ENCODE results near the gene CDKAL1. TPM values are rescaled to one million over a fixed set of nuclear protein-coding genes. Genes with fewer than 3 reads are reported as not detected.

The CDKAL1 gene
- total and polyA plus RNA-seq, 2 of the 8 experiments (the other 6 are each of a cell fraction or from before 2014, with no cell fraction given) = 8.4 to 24.6 TPM

DNA sequence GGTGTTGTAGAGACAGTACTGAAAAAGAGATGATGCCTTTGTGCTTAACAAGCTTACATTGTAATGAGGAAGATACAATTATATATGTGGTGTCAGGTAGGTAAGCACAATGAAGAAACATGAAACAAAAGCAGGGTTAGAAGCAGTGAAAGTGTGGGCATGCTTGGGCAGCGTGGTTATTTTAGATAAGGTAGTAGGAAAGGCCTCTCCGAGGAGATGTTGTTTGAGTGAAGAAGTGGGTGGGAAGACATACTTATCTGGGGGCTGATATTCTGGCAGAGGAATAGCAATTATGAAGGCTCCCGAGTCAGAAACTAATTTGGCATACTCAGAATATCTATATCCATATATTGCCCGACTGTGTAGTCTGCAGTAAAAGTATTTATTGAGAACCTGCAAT, 4.7 kb downstream of the CDKAL1 start:
- H2BK20ac ChIP-seq (ENCODE audit: low read length) = no peak overlapping the region
- no peak overlapping the region for H3K18ac ChIP-seq (ENCODE audit: extremely low read depth, low read length)
- CTCF ChIA-PET (ENCODE audit: partially characterized antibody) = interaction anchor here (0.8 to 2.8 kb wide), 3 partner anchors 10 to 12 kb away, joined by 3 to 11 read pairs (median 7); no protein-coding TSS in a partner anchor
- no peak overlapping the region for H2BK12ac ChIP-seq (ENCODE audit: low read depth, low read length)
- no peak overlapping the region for H3K14ac ChIP-seq (ENCODE audit: insufficient read length)
- H3K4ac ChIP-seq (replicated peaks; ENCODE audit: insufficient read length, low read depth, low read length) = no peak overlapping the region
- H4K8ac ChIP-seq (ENCODE audit: extremely low read depth, insufficient read depth, low read length) = no peak overlapping the region
- H3K23me2 ChIP-seq (ENCODE audit: low read depth, low read length) = peaks cover 4% of the 10 kb centered on the region
- no peak overlapping the region for H3K9ac ChIP-seq (replicated peaks in 1 of 4; ENCODE audit: extremely low read depth in 1 of 4, low read depth in 3 of 4, low read length in 3 of 4)
- H2BK120ac ChIP-seq (replicated peaks; ENCODE audit: low read depth, low read length) = no peak overlapping the region
- H3K79me1 ChIP-seq (ENCODE audit: low read depth, low read length) = peaks cover 7% of the 10 kb centered on the region; the same call in 1 of the 2 replicates
- FAIRE-seq (no peak), DNase-seq (ENCODE audit: low read depth in 1 of 2, low spot score in 2 of 2) (no peak)
- no peak overlapping the region for H3K4me3 ChIP-seq (ENCODE audit: extremely low read depth in 1 of 4, insufficient read depth in 2 of 4, low read depth in 3 of 4, low read length in 4 of 4)
- H3K4me2 ChIP-seq (ENCODE audit: insufficient read depth in 1 of 2, low read depth in 2 of 2, low read length in 2 of 2) = no peak overlapping the region
- no peak overlapping the region for H2AFZ ChIP-seq (ENCODE audit: low read length)
- H3K36me3 ChIP-seq (ENCODE audit: control insufficient read depth in 2 of 4, insufficient read depth in 4 of 4, low read length in 3 of 4) = peaks cover 0 to 3% (median 0%) of the 10 kb centered on the region in 4 experiments; a peak in 1 of 8 replicates
- H4K5ac ChIP-seq (ENCODE audit: insufficient read length, low read depth, low read length) = no peak overlapping the region
- H4K91ac ChIP-seq (replicated peaks; ENCODE audit: insufficient read length, low read length) = no peak overlapping the region
- no peaks in the 10 kb centered on the region for H3K27me3 ChIP-seq (replicated peaks in 1 of 4; ENCODE audit: control insufficient read depth in 3 of 4, extremely low read depth in 1 of 4, insufficient read depth in 3 of 4, low read length in 3 of 4)
- H3K79me2 ChIP-seq (ENCODE audit: control insufficient read depth in 1 of 2, insufficient read depth in 2 of 2, low read length in 2 of 2) = peaks cover 0 to 46% of the 10 kb centered on the region in 2 experiments; a peak in 2 of 4 replicates
- H3K9me3 ChIP-seq (ENCODE audit: insufficient read depth in 2 of 2, low read depth in 1 of 2, low read length in 1 of 2) = no peaks in the 10 kb centered on the region
- peaks cover 0 to under 1% (median 0%) of the 10 kb centered on the region in 4 experiments; a peak in 1 of 7 replicates for H3K4me1 ChIP-seq (replicated peaks in 1 of 4; ENCODE audit: control insufficient read depth in 3 of 4, insufficient read depth in 4 of 4, low read length in 3 of 4)
- 83% methylated on average over 4 of the region's 4 CpGs; no CpG with 5 or more reads in 1 of the 2 experiments for WGBS, 2 experiments (ENCODE audit: extremely low coverage in 1 of 2, insufficient coverage in 1 of 2, insufficient read length in 1 of 2, insufficient replicate concordance in 2 of 2, low coverage in 1 of 2, low lambda C conversion rate in 2 of 2, missing lambda C conversion rate in 1 of 2)
- no peak overlapping the region for H3K56ac ChIP-seq (replicated peaks; ENCODE audit: insufficient read length, low read depth, low read length)
- H4K20me1 ChIP-seq (replicated peaks in 1 of 2; ENCODE audit: control insufficient read depth in 1 of 2, insufficient read depth in 2 of 2, low read length in 2 of 2) = peaks cover 2 to 4% of the 10 kb centered on the region in 2 experiments
- no peak overlapping the region for H2AK5ac ChIP-seq (ENCODE audit: low read depth, low read length)
- no peak overlapping the region for H3K27ac ChIP-seq (ENCODE audit: low read depth, low read length)
- POLR2A ChIA-PET (ENCODE audit: partially characterized antibody) = interaction anchor here (0.9 kb wide), 1 partner anchor 15 kb away, joined by 3 read pairs; no protein-coding TSS in a partner anchor
- H3K23ac ChIP-seq (ENCODE audit: insufficient read length) = no peak overlapping the region
- no peak overlapping the region for H2BK5ac ChIP-seq (ENCODE audit: low read depth, low read length)
- no peak overlapping the region for H2BK15ac ChIP-seq (ENCODE audit: low read length)
- no peak for TF ChIP-seq RXRA (IDR thresholded peaks at IDR 0.05; ENCODE audit: insufficient read depth, low read depth, low read length)
- TF ChIP-seq CTBP2 (IDR thresholded peaks at IDR 0.05; ENCODE audit: borderline replicate concordance, insufficient read depth, insufficient read length, low read length) = no peak
- TF ChIP-seq NRF1 (IDR thresholded peaks at IDR 0.05; ENCODE audit: low read depth, low read length) = no peak
- no peak for TF ChIP-seq BCL11A (IDR thresholded peaks at IDR 0.05; ENCODE audit: low read depth in 2 of 2, low read length in 2 of 2)
- TF ChIP-seq SIRT6 (IDR thresholded peaks at IDR 0.05; ENCODE audit: low read length) = no peak
- TF ChIP-seq KDM1A (IDR thresholded peaks at IDR 0.05; ENCODE audit: borderline replicate concordance, low read length) = no peak
- TF ChIP-seq TAF7 (optimal IDR thresholded peaks at IDR 0.05; ENCODE audit: borderline replicate concordance, low read depth, low read length) = no peak
- TF ChIP-seq FOSL1 (IDR thresholded peaks at IDR 0.05; ENCODE audit: insufficient read depth, low read depth, low read length) = no peak
- TF ChIP-seq JUND (IDR thresholded peaks at IDR 0.05; ENCODE audit: low read length) = no peak
- no peak for TF ChIP-seq RAD21 (IDR thresholded peaks at IDR 0.05 in 1 of 2, conservative IDR thresholded peaks at IDR 0.05 in 1 of 2; ENCODE audit: low read depth in 2 of 2, low read length in 2 of 2)
- TF ChIP-seq MAFK (IDR thresholded peaks at IDR 0.05; ENCODE audit: low read depth, low read length) = no peak
- TF ChIP-seq ASH2L (IDR thresholded peaks at IDR 0.05; ENCODE audit: low read length) = no peak
- no peak for TF ChIP-seq RNF2 (IDR thresholded peaks at IDR 0.05; ENCODE audit: borderline replicate concordance, low read depth, low read length, missing control alignments, poor library complexity, severe bottlenecking)

Data from H1 (cell line).